Mesenchymal stem cell (in vitro differentiated cells and primary cell): ENCODE results near the gene COL13A1.

Source experiments
- DNase-seq: peaks from one replicate; pipeline ENCODE4 v3.0.0-alpha.2; 2013
- H2AFZ ChIP-seq: one replicate; pipeline ENCODE4 v1.6.1; 2013; ENCODE audit warnings: low read depth, mild to moderate bottlenecking, control low read depth, inconsistent platforms, low read length, moderate library complexity
- H2AK5ac ChIP-seq: 2 replicates; pipeline ENCODE4 v1.6.1; 2013; ENCODE audit warnings: low read length, moderate library complexity, mild to moderate bottlenecking, inconsistent platforms; ENCODE audit not compliant: severe bottlenecking
- H2BK120ac ChIP-seq: one replicate; pipeline ENCODE4 v1.6.1; 2013; ENCODE audit warnings: low read depth, mild to moderate bottlenecking, inconsistent platforms, low read length, moderate library complexity
- H2BK12ac ChIP-seq, 2 experiments: one replicate each; pipeline ENCODE4 v1.6.1; 2013; ENCODE audit warnings: inconsistent platforms in 2 of 2, low read length in 2 of 2, mild to moderate bottlenecking in 2 of 2, moderate library complexity in 2 of 2, control low read depth in 1 of 2
- H2BK15ac ChIP-seq: one replicate; pipeline ENCODE4 v1.6.1; 2013; ENCODE audit warnings: mild to moderate bottlenecking, low read depth, inconsistent platforms; ENCODE audit not compliant: poor library complexity, severe bottlenecking
- H2BK5ac ChIP-seq: 2 replicates; pipeline ENCODE4 v1.6.1; 2013; ENCODE audit warnings: low read depth, mild to moderate bottlenecking, low read length, control low read depth, inconsistent platforms; ENCODE audit not compliant: poor library complexity, severe bottlenecking
- H3K14ac ChIP-seq, 2 experiments: one replicate each; pipeline ENCODE4 v1.6.1; 2013; ENCODE audit warnings: inconsistent platforms in 2 of 2, low read length in 2 of 2, control low read depth in 1 of 2, mild to moderate bottlenecking in 1 of 2, moderate library complexity in 1 of 2
- H3K18ac ChIP-seq, 2 experiments: one replicate each; pipeline ENCODE4 v1.6.1; 2013; ENCODE audit warnings: inconsistent platforms in 2 of 2, low read length in 2 of 2, control low read depth in 1 of 2, low read depth in 1 of 2, mild to moderate bottlenecking in 1 of 2
- H3K23ac ChIP-seq, 2 experiments: one replicate each; pipeline ENCODE4 v1.6.1; 2013; ENCODE audit warnings: inconsistent platforms in 2 of 2, low read length in 2 of 2, mild to moderate bottlenecking in 2 of 2, moderate library complexity in 2 of 2, control low read depth in 1 of 2
- H3K27ac ChIP-seq: 2 replicates; pipeline ENCODE4 v1.5.1; 2013; ENCODE audit warnings: mild to moderate bottlenecking, moderate library complexity, low read length, control low read depth, inconsistent platforms; ENCODE audit not compliant: poor library complexity, severe bottlenecking
- H3K27me3 ChIP-seq, 2 experiments: 2 replicates each; pipeline versions ENCODE4 v1.6.1 to v1.7.0; 2013; ENCODE audit warnings: low read length in 2 of 2, mild to moderate bottlenecking in 2 of 2, moderate library complexity in 2 of 2, control low read depth in 1 of 2, inconsistent platforms in 1 of 2; ENCODE audit not compliant: control insufficient read depth in 1 of 2, insufficient read depth in 1 of 2
- H3K36me3 ChIP-seq, 2 experiments: 2 replicates each; pipeline versions ENCODE4 v1.6.1 to v1.7.0; 2013; ENCODE audit warnings: low read length in 2 of 2, control low read depth in 1 of 2, inconsistent platforms in 1 of 2, low read depth in 1 of 2, mild to moderate bottlenecking in 1 of 2; ENCODE audit not compliant: insufficient read depth in 2 of 2, control insufficient read depth in 1 of 2
- H3K4ac ChIP-seq, 2 experiments: one replicate each; pipeline ENCODE4 v1.6.1; 2013; ENCODE audit warnings: inconsistent platforms in 2 of 2, low read length in 2 of 2, mild to moderate bottlenecking in 2 of 2, moderate library complexity in 2 of 2, control low read depth in 1 of 2, low read depth in 1 of 2
- H3K4me1 ChIP-seq: 2 replicates; pipeline ENCODE4 v1.6.1; 2013; ENCODE audit warnings: low read depth, low read length, control low read depth; ENCODE audit not compliant: control insufficient read depth, insufficient read depth
- H3K4me2 ChIP-seq: 2 replicates; pipeline ENCODE4 v1.6.1; 2013; ENCODE audit warnings: low read length, mild to moderate bottlenecking, inconsistent platforms; ENCODE audit not compliant: poor library complexity, severe bottlenecking
- H3K4me3 ChIP-seq, 2 experiments: 2 replicates each; pipeline versions ENCODE4 v1.5.1 to v1.7.0; 2013; ENCODE audit warnings: low read length in 2 of 2, mild to moderate bottlenecking in 2 of 2, control low read depth in 1 of 2, low read depth in 1 of 2; ENCODE audit not compliant: insufficient read depth in 1 of 2
- H3K79me1 ChIP-seq: replicated peaks from 2 replicates; pipeline ENCODE4 v1.6.1; 2013; ENCODE audit warnings: mild to moderate bottlenecking, control low read depth, low read length, inconsistent platforms; ENCODE audit not compliant: poor library complexity, severe bottlenecking
- H3K9ac ChIP-seq: 2 replicates; pipeline ENCODE4 v1.7.0; 2013; ENCODE audit warnings: mild to moderate bottlenecking, low read length, moderate library complexity
- H3K9me3 ChIP-seq: 2 replicates; pipeline ENCODE4 v1.7.0; 2013; ENCODE audit warnings: mild to moderate bottlenecking, low read length; ENCODE audit not compliant: control insufficient read depth
- H4K8ac ChIP-seq: one replicate; pipeline ENCODE4 v1.6.1; 2013; ENCODE audit warnings: inconsistent platforms, mild to moderate bottlenecking, low read length, moderate library complexity
- H4K91ac ChIP-seq: one replicate; pipeline ENCODE4 v1.6.1; 2013; ENCODE audit warnings: mild to moderate bottlenecking, low read length, inconsistent platforms
- WGBS: methylation state at CpG from one replicate; pipeline ENCODE4 v1.1.7; 2013; ENCODE audit warnings: mixed read lengths; 5-methylcytosine and 5-hydroxymethylcytosine counted together

The COL13A1 gene

DNA sequence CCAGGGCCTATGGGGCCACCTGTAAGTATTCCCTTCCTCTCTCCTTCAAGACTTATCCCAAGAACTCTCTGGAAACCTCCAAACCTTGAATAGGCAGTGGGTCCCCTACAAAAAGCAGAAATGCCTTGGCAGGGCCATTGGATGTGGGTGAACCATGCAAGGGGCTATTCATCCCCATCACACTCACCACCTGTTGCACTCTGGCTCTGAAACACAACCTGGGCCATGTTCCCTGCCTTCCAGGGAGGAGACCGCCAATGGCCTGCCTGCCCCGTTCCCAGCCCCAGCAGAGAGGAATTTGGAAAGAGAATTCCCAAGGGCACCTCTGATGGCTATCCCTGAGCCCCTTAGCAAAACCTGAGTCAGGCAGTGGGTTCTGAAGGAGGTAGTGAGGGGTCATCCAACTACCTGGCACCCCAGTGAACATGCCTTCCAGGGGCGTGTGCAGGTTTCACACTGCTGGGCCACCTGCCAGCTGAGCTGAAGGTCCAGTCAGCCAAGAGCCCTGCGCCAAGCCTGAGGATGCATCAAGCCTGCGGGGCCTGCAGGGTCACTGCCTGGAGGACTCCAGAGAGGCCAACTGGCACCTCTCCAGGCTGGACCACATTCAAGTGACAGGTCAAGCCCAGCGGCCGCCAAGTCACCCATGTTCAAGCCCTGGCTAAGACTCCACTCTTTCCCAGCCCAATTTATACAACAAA, 101.3 kb downstream of the COL13A1 start:
- Histone ChIP-seq H2BK5ac (no peak overlapping the region), H3K27me3 (no peaks in the 10 kb centered on the region), H2AFZ (no peak overlapping the region), H4K8ac (peak overlapping the region; percentile 12), H4K91ac (no peak overlapping the region), H3K36me3 (peaks cover 29 to 41% of the 10 kb centered on the region in 2 experiments), H3K14ac (no peak overlapping the region), H3K18ac (no peak overlapping the region), H2AK5ac (no peak overlapping the region), H3K4me3 (no peak overlapping the region), H3K27ac (no peak overlapping the region), H3K4me1 (peaks cover 6% of the 10 kb centered on the region), H3K4ac (no peak overlapping the region), H3K4me2 (no peak overlapping the region), H3K79me1 (no peaks in the 10 kb centered on the region), H3K23ac (no peak overlapping the region), H2BK15ac (no peak overlapping the region), H2BK12ac (no peak overlapping the region), H3K9me3 (no peaks in the 10 kb centered on the region), H3K9ac (no peak overlapping the region), H2BK120ac (no peak overlapping the region)
- DNase-seq: no peak
- WGBS: 86% methylated on average over 7 of the region's 7 CpGs

DNA sequence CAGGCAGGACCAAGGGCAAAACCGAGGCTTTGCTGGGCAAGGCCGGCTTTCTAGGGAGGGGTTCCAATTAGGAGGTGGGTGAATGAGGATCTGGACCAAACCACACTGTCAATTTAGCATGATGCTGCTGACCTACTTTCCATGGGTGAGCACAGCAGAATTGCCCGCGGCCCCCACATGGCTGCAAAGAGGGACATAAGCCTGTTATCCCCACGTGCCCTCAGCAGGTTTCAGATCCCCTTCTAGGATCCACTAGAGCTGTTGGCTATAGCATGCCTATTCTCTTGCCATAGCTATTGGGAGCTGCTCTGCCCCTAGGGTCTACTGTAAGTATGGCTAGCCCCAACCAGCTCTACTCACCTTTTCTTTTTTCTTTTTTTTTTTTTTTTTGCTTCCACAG, 102.8 kb downstream of the COL13A1 start:
- no peak overlapping the region for H2BK12ac ChIP-seq
- H3K27me3 ChIP-seq: no peaks in the 10 kb centered on the region
- peaks cover 6% of the 10 kb centered on the region for H3K4me1 ChIP-seq
- H3K4me3 ChIP-seq: no peak overlapping the region
- DNase-seq: no peak
- H3K14ac ChIP-seq: peak overlapping the region in 1 of 2 experiments; percentile 58
- H2BK5ac ChIP-seq: no peak overlapping the region
- H2AFZ ChIP-seq: no peak overlapping the region
- no peak overlapping the region for H2BK120ac ChIP-seq
- no peak overlapping the region for H3K4ac ChIP-seq
- 100% methylated on average over 5 of the region's 5 CpGs for WGBS
- peaks cover 1% of the 10 kb centered on the region for H3K79me1 ChIP-seq
- H3K36me3 ChIP-seq: peaks cover 38 to 45% of the 10 kb centered on the region in 2 experiments
- no peak overlapping the region for H4K91ac ChIP-seq
- H3K4me2 ChIP-seq: no peak overlapping the region
- no peak overlapping the region for H3K18ac ChIP-seq
- no peak overlapping the region for H3K9ac ChIP-seq
- no peak overlapping the region for H4K8ac ChIP-seq
- H2AK5ac ChIP-seq: no peak overlapping the region
- H3K9me3 ChIP-seq: no peaks in the 10 kb centered on the region
- H3K27ac ChIP-seq: no peak overlapping the region
- no peak overlapping the region for H2BK15ac ChIP-seq
- peak overlapping the region in 1 of 2 experiments; percentile 36 for H3K23ac ChIP-seq

DNA sequence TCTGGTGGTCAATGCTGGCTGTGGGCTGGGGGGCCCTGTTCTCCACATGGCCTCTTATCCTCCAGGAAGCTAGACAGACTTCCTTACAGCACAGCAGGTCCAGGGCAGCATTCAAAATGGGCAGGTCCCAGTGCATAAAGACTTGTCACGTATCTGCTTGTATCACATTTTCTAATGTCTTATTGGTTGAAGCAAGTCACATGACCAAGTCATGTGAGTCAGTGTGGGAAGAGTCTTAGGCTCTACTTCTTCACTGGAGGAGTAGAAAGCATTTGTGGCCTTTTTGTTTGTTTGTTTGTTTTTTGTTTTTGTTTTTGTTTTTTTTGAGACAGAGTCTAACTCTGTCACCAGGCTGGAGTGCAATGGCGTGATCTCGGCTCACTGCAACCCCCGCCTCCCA, 104.7 kb downstream of the COL13A1 start:
- Histone ChIP-seq H2BK5ac (no peak overlapping the region), H3K4me3 (no peak overlapping the region), H2BK12ac (no peak overlapping the region), H3K18ac (no peak overlapping the region), H3K27me3 (no peaks in the 10 kb centered on the region), H2AK5ac (no peak overlapping the region), H3K27ac (no peak overlapping the region), H3K23ac (no peak overlapping the region), H4K91ac (no peak overlapping the region), H2BK15ac (no peak overlapping the region), H4K8ac (no peak overlapping the region), H3K79me1 (peaks cover 1% of the 10 kb centered on the region), H3K9ac (no peak overlapping the region), H2AFZ (no peak overlapping the region), H3K9me3 (no peaks in the 10 kb centered on the region), H3K14ac (no peak overlapping the region), H3K4ac (no peak overlapping the region), H3K4me2 (no peak overlapping the region), H3K36me3 (peaks cover 38% of the 10 kb centered on the region in 2 experiments), H3K4me1 (peaks cover 6% of the 10 kb centered on the region), H2BK120ac (no peak overlapping the region)
- 99% methylated on average over 4 of the region's 4 CpGs for WGBS
- DNase-seq: no peak

DNA sequence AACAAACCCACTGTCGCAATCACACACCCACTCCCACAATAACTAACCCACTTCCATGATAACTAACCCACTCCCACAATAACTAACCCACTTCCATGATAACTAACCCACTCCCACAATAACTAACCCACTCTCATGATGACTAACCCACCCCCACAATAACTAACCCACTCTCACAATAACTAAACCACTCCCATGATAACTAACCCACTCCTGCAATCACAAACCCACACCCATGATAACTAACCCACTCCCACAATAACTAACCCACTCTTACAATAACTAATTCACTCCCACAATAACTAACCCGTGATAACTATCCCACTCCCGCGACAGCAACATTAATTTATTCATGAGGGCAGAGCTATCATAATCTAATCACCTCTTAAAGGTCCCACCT, 105.8 kb downstream of the COL13A1 start:
- no peak for DNase-seq
- H3K4ac ChIP-seq: no peak overlapping the region
- H3K4me3 ChIP-seq: no peak overlapping the region
- no peak overlapping the region for H3K14ac ChIP-seq
- no peak overlapping the region for H2BK5ac ChIP-seq
- no peak overlapping the region for H2BK12ac ChIP-seq
- peaks cover 35 to 38% of the 10 kb centered on the region in 2 experiments for H3K36me3 ChIP-seq
- H3K79me1 ChIP-seq: peaks cover 1% of the 10 kb centered on the region
- H3K9me3 ChIP-seq: no peaks in the 10 kb centered on the region
- no peak overlapping the region for H2AFZ ChIP-seq
- H3K4me2 ChIP-seq: no peak overlapping the region
- no peak overlapping the region for H3K18ac ChIP-seq
- H3K23ac ChIP-seq: no peak overlapping the region
- H3K27me3 ChIP-seq: no peaks in the 10 kb centered on the region
- WGBS: 95% methylated on average over 4 of the region's 4 CpGs
- H2BK120ac ChIP-seq: no peak overlapping the region
- H3K9ac ChIP-seq: no peak overlapping the region
- H2AK5ac ChIP-seq: no peak overlapping the region
- H4K91ac ChIP-seq: no peak overlapping the region
- H3K4me1 ChIP-seq: peaks cover 4% of the 10 kb centered on the region
- no peak overlapping the region for H4K8ac ChIP-seq
- no peak overlapping the region for H2BK15ac ChIP-seq
- no peak overlapping the region for H3K27ac ChIP-seq
